ENCODE data around the gene TMEM176A.

Gene TMEM176A

GRCh38 chr7:150820148-150820547 lies 19.6 kb downstream of the TMEM176A start:
- DNase-seq (ENCODE audit: low spot score) = no peak

GRCh38 chr7:150820578-150821198 lies 20.1 kb downstream of the TMEM176A start:
- DNase-seq (ENCODE audit: low spot score) = no peak

GRCh38 chr7:150823043-150823442 lies 22.5 kb downstream of the TMEM176A start:
- DNase-seq (ENCODE audit: low spot score) = no peak

- DNase-seq (ENCODE audit: low spot score) = no peak
Measured at GRCh38 chr7:150823484-150824126, 23.0 kb downstream of the TMEM176A start.

GRCh38 chr7:150824379-150825177 lies 24.0 kb downstream of the TMEM176A start:
- DNase-seq (ENCODE audit: low spot score) = peak; percentile 31

GRCh38 chr7:150826061-150826849 lies 25.7 kb downstream of the TMEM176A start:
- no peak for DNase-seq (ENCODE audit: low spot score)

GRCh38 chr7:150828384-150828783 lies 27.8 kb downstream of the TMEM176A start:
- DNase-seq (ENCODE audit: low spot score) = no peak

GRCh38 chr7:150829426-150829825 lies 28.9 kb downstream of the TMEM176A start:
- no peak for DNase-seq (ENCODE audit: low spot score)

- DNase-seq (ENCODE audit: low spot score) = no peak
Measured at GRCh38 chr7:150830937-150831336, 30.4 kb downstream of the TMEM176A start.

- DNase-seq (ENCODE audit: low spot score) = no peak
Measured at GRCh38 chr7:150831851-150832250, 31.3 kb downstream of the TMEM176A start.

GRCh38 chr7:150835019-150835418 lies 34.5 kb downstream of the TMEM176A start:
- DNase-seq (ENCODE audit: low spot score) = no peak

GRCh38 chr7:150835702-150836280 lies 35.2 kb downstream of the TMEM176A start:
- no peak for DNase-seq (ENCODE audit: low spot score)

GRCh38 chr7:150838965-150839650 lies 38.5 kb downstream of the TMEM176A start:
- no peak for DNase-seq (ENCODE audit: low spot score)

GRCh38 chr7:150842018-150842417 lies 41.4 kb downstream of the TMEM176A start:
- no peak for DNase-seq (ENCODE audit: low spot score)

GRCh38 chr7:150842716-150843115 lies 42.1 kb downstream of the TMEM176A start:
- DNase-seq (ENCODE audit: low spot score) = no peak

GRCh38 chr7:150845421-150845861 lies 44.9 kb downstream of the TMEM176A start:
- no peak for DNase-seq (ENCODE audit: low spot score)

GRCh38 chr7:150846291-150847115 lies 45.9 kb downstream of the TMEM176A start:
- no peak for DNase-seq (ENCODE audit: low spot score)

GRCh38 chr7:150847536-150847935 lies 47.0 kb downstream of the TMEM176A start:
- DNase-seq (ENCODE audit: low spot score) = no peak

- no peak for DNase-seq (ENCODE audit: low spot score)
Measured at GRCh38 chr7:150848111-150848510, 47.5 kb downstream of the TMEM176A start.

- no peak for DNase-seq (ENCODE audit: low spot score)
Measured at GRCh38 chr7:150848561-150849115, 48.1 kb downstream of the TMEM176A start.
